ENCODE measurements around the gene ZDHHC18.

GRCh38 chr1:26787381-26787705, 39.1 kb upstream of the ZDHHC18 start:
- no peak for TF ChIP-seq CTCF (conservative IDR thresholded peaks at IDR 0.05 in 1 of 2, IDR thresholded peaks at IDR 0.05 in 1 of 2; ENCODE audit: low read depth in 1 of 2, low read length in 2 of 2)
- TF ChIP-seq EZH2 (IDR thresholded peaks at IDR 0.05; ENCODE audit: low read length, missing control alignments), result no peak
